HepG2 (cell line): ENCODE results near the gene BNIP1. TPM values are rescaled to one million over a fixed set of nuclear protein-coding genes. Genes with fewer than 3 reads are reported as not detected.

Experiments used
- ATAC-seq: fragments of 200-7000 bp; cut with Tn5 transposase; 3 replicates; pipeline ENCODE4 v1.9.1; 2020; ENCODE audit warnings: mild to moderate bottlenecking, moderate library complexity
- BruUV-seq: library from RNA; stranded (reverse); fragments of 400-500 nt; replicated peaks from 2 replicates; lab custom pipeline; 2021; lab: Mats Ljungman, UMichigan
- CTCF ChIA-PET: fragments of 300-600 bp; formaldehyde crosslinking; extraction: SDS; loops from one replicate; lab custom pipeline; 2021; ENCODE audit warnings: low total read pairs, inconsistent platforms, low intra/inter-chr PET ratio; lab: Yijun Ruan, JAX
- POLR2A ChIA-PET: fragments of 350-600 bp; sonication (Branson Sonifier 250); formaldehyde crosslinking; loops from one replicate; lab custom pipeline; 2020; ENCODE audit warnings: antibody characterized with exemption, inconsistent platforms; lab: Yijun Ruan, JAX
- DNase-seq: peaks from one replicate; pipeline ENCODE4 v3.0.0-alpha.2; 2015; ENCODE audit warnings: low spot score
- FAIRE-seq: peaks from 3 replicates; lab custom pipeline; 2011; peaks lifted over from hg19 to GRCh38; lab: Jason Lieb, UNC
- H2AFZ ChIP-seq: one replicate; pipeline ENCODE4 v1.6.1; 2011; ENCODE audit warnings: low read length, inconsistent platforms
- H3K27ac ChIP-seq: fragments of 300-600 bp; 3 replicates; pipeline ENCODE4 v1.8.0; 2011; ENCODE audit warnings: mixed run types, mild to moderate bottlenecking, mixed read lengths, low read length, inconsistent platforms; ENCODE audit not compliant: insufficient read depth; ENCODE audit errors: extremely low read length
- H3K27me3 ChIP-seq, 2 experiments: fragments of 200-600 bp in 1 of 2; 2 replicates in 1 of 2; 3 replicates in 1 of 2; pipeline versions ENCODE4 v1.6.0 to v1.8.0; 2011; ENCODE audit warnings: low read length in 2 of 2, mild to moderate bottlenecking in 2 of 2, moderate library complexity in 2 of 2, inconsistent platforms in 1 of 2; ENCODE audit not compliant: insufficient read depth in 2 of 2, control insufficient read depth in 1 of 2
- H3K36me3 ChIP-seq, 2 experiments: fragments of 200-600 bp in 1 of 2; replicated peaks in 1 of 2; 2 replicates in 1 of 2; 3 replicates in 1 of 2; pipeline versions ENCODE4 v1.5.1 to v1.8.0; 2011; ENCODE audit warnings: low read length in 2 of 2, inconsistent platforms in 1 of 2; ENCODE audit not compliant: insufficient read depth in 2 of 2, control insufficient read depth in 1 of 2
- H3K4me1 ChIP-seq: 2 replicates; pipeline ENCODE4 v1.5.1; 2012; ENCODE audit warnings: low read length, inconsistent platforms; ENCODE audit not compliant: insufficient read depth
- H3K4me2 ChIP-seq: 2 replicates; pipeline ENCODE4 v1.6.0; 2011; ENCODE audit warnings: low read depth, low read length, inconsistent platforms
- H3K4me3 ChIP-seq, 3 experiments: fragments of 200-600 bp in 1 of 3; sonication (generic), shearing (Covaris generic) in 1 of 3; replicated peaks in 1 of 3; 2 replicates each; pipeline ENCODE4 v1.5.1; 2011 to 2016; ENCODE audit warnings: low read length in 3 of 3, inconsistent platforms in 2 of 3, low read depth in 2 of 3, mild to moderate bottlenecking in 2 of 3, control low read depth in 1 of 3, mixed read lengths in 1 of 3; ENCODE audit not compliant: insufficient read depth in 1 of 3
- H3K79me2 ChIP-seq: one replicate; pipeline ENCODE4 v1.6.1; 2011; ENCODE audit warnings: low read length, inconsistent platforms; ENCODE audit not compliant: insufficient read depth
- H3K9ac ChIP-seq: 2 replicates; pipeline ENCODE4 v1.6.0; 2011; ENCODE audit warnings: mild to moderate bottlenecking, low read depth, low read length, inconsistent platforms; ENCODE audit not compliant: insufficient read depth
- H3K9me3 ChIP-seq: 2 replicates; pipeline ENCODE4 v1.5.1; 2012; ENCODE audit warnings: mild to moderate bottlenecking, low read length
- H4K20me1 ChIP-seq: 2 replicates; pipeline ENCODE4 v1.6.0; 2011; ENCODE audit warnings: inconsistent platforms, mild to moderate bottlenecking, low read length, moderate library complexity; ENCODE audit not compliant: insufficient read depth
- AKAP8 ChIP-seq: sonication (generic); formaldehyde crosslinking; IDR thresholded peaks from 2 replicates; pipeline ENCODE4 v1.5.1; 2020; ENCODE audit warnings: mild to moderate bottlenecking, missing genetic modification reagents
- EED ChIP-seq: sonication (generic); formaldehyde crosslinking; IDR thresholded peaks from 2 replicates; pipeline ENCODE4 v1.5.0; 2020; ENCODE audit warnings: mild to moderate bottlenecking, missing genetic modification reagents
- EZH2 ChIP-seq: conservative IDR thresholded peaks from 2 replicates; pipeline ENCODE4 v1.6.1; 2012; ENCODE audit warnings: mild to moderate bottlenecking, low read depth, low read length, moderate library complexity
- GATAD2A ChIP-seq: IDR thresholded peaks from 2 replicates; pipeline ENCODE4 v1.6.1; 2016
- KAT2B ChIP-seq: fragments of 150-350 bp; IDR thresholded peaks from 2 replicates; pipeline ENCODE4 v1.6.1; 2014; ENCODE audit warnings: low read depth, low read length, borderline replicate concordance
- KLF11 ChIP-seq: IDR thresholded peaks from 2 replicates; pipeline ENCODE4 v1.6.1; 2016; ENCODE audit warnings: missing compliant biosample characterization
- MAF1 ChIP-seq: sonication (generic); formaldehyde crosslinking; IDR thresholded peaks from 2 replicates; pipeline ENCODE4 v1.5.0; 2020; ENCODE audit warnings: missing genetic modification reagents, borderline replicate concordance
- MAFK ChIP-seq, 2 experiments: IDR thresholded peaks in 1 of 2; conservative IDR thresholded peaks in 1 of 2; 2 replicates each; pipeline ENCODE4 v1.6.1; 2011; ENCODE audit warnings: improper control_type of control experiment in 2 of 2, low read length in 2 of 2
- SALL2 ChIP-seq: sonication (generic); formaldehyde crosslinking; IDR thresholded peaks from 2 replicates; pipeline ENCODE4 v1.8.1; 2023; ENCODE audit warnings: mild to moderate bottlenecking, missing genetic modification reagents, inconsistent platforms
- ZEB1 ChIP-seq: IDR thresholded peaks from 2 replicates; pipeline ENCODE4 v1.6.1; 2012; ENCODE audit warnings: mild to moderate bottlenecking, low read depth, inconsistent platforms; ENCODE audit not compliant: insufficient replicate concordance
- ZNF230 ChIP-seq: sonication (generic); formaldehyde crosslinking; IDR thresholded peaks from 2 replicates; pipeline ENCODE4 v1.4.0; 2020; ENCODE audit warnings: mild to moderate bottlenecking, missing genetic modification reagents
- ZNF512B ChIP-seq: sonication (generic); formaldehyde crosslinking; IDR thresholded peaks from 2 replicates; pipeline ENCODE4 v1.5.1; 2020; ENCODE audit warnings: missing genetic modification reagents, mild to moderate bottlenecking, borderline replicate concordance
- ZNF629 ChIP-seq: sonication (generic); formaldehyde crosslinking; conservative IDR thresholded peaks from 2 replicates; pipeline ENCODE4 v1.5.0; 2020; ENCODE audit warnings: missing genetic modification reagents
- WGBS: methylation state at CpG from one replicate; pipeline ENCODE4 v1.1.6; 2017; ENCODE audit warnings: low lambda C conversion rate; 5-methylcytosine and 5-hydroxymethylcytosine counted together
- in situ Hi-C: cut with HindIII; loops from 2 replicates; pipeline ENCODE4 v1.10.0; 2017; ENCODE audit warnings: low pct_unique_long_range_greater_than_20kb; ENCODE audit not compliant: extremely low pct_ligation_motif_present
- intact Hi-C: fragments of 100-400 bp; cut with micrococcal nuclease; formaldehyde crosslinking; loops from one replicate; pipeline ENCODE4 v1.10.0; 2022; ENCODE audit not compliant: unreplicated experiment
- polyA plus RNA-seq, 8 experiments: library from polyadenylated mRNA; depleted of rRNA in 3 of 8; stranded (reverse) in 7 of 8; unstranded in 1 of 8; fragments of >200 nt; fragmentation: Illumina TruSeq in 4 of 8; extraction: Trizol in 4 of 8; gene quantifications; 2 replicates each; pipeline versions ENCODE4 v1.2.1 to v1.2.3, GENCODE V29; 2011 to 2016; ENCODE audit warnings: low read depth in 4 of 8, missing spikeins in 1 of 8, mixed read lengths in 1 of 8; ENCODE audit not compliant: insufficient read depth in 1 of 8
- total RNA-seq, 5 experiments: library from RNA; depleted of rRNA; stranded (reverse); fragments of >200 nt; fragmentation: Illumina TruSeq; extraction: Trizol; gene quantifications; 2 replicates each; pipeline ENCODE4 v1.2.3, GENCODE V29; 2016; ENCODE audit warnings: low read depth in 1 of 5
- TF ChIP-seq, protein P1 (sequence below): sonication (generic); formaldehyde crosslinking; conservative IDR thresholded peaks from 2 replicates; pipeline ENCODE4 v1.8.1; 2023; ENCODE audit warnings: missing genetic modification reagents

BNIP1 gene
- total and polyA plus RNA-seq, 2 of the 13 experiments (the other 11 are each of a cell fraction or from before 2014, with no cell fraction given) = 13.2 to 16.9 TPM

DNA sequence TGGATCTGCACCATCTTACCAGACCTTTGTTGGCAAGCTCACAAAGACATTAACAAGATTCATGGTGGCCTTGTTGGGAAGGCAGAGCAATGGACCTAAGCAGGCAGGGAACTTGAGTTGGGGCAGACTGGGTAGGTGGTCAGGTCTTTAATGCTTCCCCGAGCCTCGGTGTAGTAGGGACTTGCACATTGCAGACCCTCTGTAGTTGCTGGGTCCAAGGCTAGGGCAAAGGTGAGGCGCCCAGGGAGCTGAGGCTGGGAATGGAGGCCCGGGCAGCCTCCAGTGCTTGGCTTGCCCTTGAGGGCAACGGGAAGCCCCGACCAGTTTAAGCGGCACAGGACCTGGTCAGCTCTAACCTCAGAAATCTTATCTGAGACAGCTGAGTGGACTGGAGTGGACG lies 66.5 kb downstream of the BNIP1 start:
- TF ChIP-seq SALL2 (CRISPR knock-in tag) = no peak
- TF ChIP-seq GATAD2A (CRISPR knock-in tag) = no peak
- TF ChIP-seq MAFK (conservative IDR thresholded peaks at IDR 0.05 in 1 of 2, IDR thresholded peaks at IDR 0.05 in 1 of 2; ENCODE audit: low read length in 2 of 2) = no peak
- no peak for TF ChIP-seq KAT2B
- TF ChIP-seq EED = no peak
- no peak for TF ChIP-seq EZH2
- no peak for TF ChIP-seq AKAP8 (CRISPR knock-in tag)
- no peak for TF ChIP-seq ZNF629 (CRISPR knock-in tag)
- no peak for TF ChIP-seq KLF11 (CRISPR knock-in tag)
- TF ChIP-seq MAF1 (CRISPR knock-in tag) = no peak
- no peak for TF ChIP-seq ZNF230 (CRISPR knock-in tag)
- no peak for TF ChIP-seq ZNF512B
- TF ChIP-seq, protein P1, sequence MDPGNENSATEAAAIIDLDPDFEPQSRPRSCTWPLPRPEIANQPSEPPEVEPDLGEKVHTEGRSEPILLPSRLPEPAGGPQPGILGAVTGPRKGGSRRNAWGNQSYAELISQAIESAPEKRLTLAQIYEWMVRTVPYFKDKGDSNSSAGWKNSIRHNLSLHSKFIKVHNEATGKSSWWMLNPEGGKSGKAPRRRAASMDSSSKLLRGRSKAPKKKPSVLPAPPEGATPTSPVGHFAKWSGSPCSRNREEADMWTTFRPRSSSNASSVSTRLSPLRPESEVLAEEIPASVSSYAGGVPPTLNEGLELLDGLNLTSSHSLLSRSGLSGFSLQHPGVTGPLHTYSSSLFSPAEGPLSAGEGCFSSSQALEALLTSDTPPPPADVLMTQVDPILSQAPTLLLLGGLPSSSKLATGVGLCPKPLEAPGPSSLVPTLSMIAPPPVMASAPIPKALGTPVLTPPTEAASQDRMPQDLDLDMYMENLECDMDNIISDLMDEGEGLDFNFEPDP (CRISPR knock-in tag) = no peak
- TF ChIP-seq ZEB1 = no peak
- TF ChIP-seq, all 625 proteins: peak for 0
- no peak overlapping the region for H3K9ac ChIP-seq
- ATAC-seq (no peak), FAIRE-seq (no peak), DNase-seq (no peak)
- no peaks in the 10 kb centered on the region for H3K36me3 ChIP-seq
- H3K27ac ChIP-seq = no peak overlapping the region
- H4K20me1 ChIP-seq = no peaks in the 10 kb centered on the region
- in situ Hi-C loops = no loop called here
- peaks cover 3 to 24% of the 10 kb centered on the region in 2 experiments for H3K27me3 ChIP-seq
- no peaks in the 10 kb centered on the region for H3K79me2 ChIP-seq
- H3K4me2 ChIP-seq = no peak overlapping the region
- no peaks in the 10 kb centered on the region for H3K9me3 ChIP-seq
- no TSS peak for BruUV-seq
- H3K4me1 ChIP-seq = no peaks in the 10 kb centered on the region
- intact Hi-C loops = no loop called here
- WGBS = 30% methylated on average over 2 of the region's 8 CpGs
- CTCF ChIA-PET = no interaction called here
- H2AFZ ChIP-seq = no peak overlapping the region
- H3K4me3 ChIP-seq = no peak overlapping the region
- POLR2A ChIA-PET = no interaction called here
